Endothelial cell of umbilical vein (primary cell): ENCODE data around the gene MUC13. TPM values are rescaled to one million over a fixed set of nuclear protein-coding genes. Genes with fewer than 3 reads are reported as not detected.

ENCODE experiments used
- BruUV-seq: library from RNA; stranded (reverse); fragments of 400-500 nt; replicated peaks from 2 replicates; lab custom pipeline; 2021; lab: Mats Ljungman, UMichigan
- CTCF ChIA-PET: fragments of 300-600, 350-600 bp; sonication (Branson Sonifier 250); formaldehyde crosslinking; loops from one replicate; lab custom pipeline; 2021; ENCODE audit warnings: antibody characterized with exemption, inconsistent platforms; lab: Charles Lee
- POLR2A ChIA-PET: fragments of 300-600, 350-600 bp; sonication (Branson Sonifier 250); formaldehyde crosslinking; loops from one replicate; lab custom pipeline; 2021; ENCODE audit warnings: antibody characterized with exemption, inconsistent platforms; lab: Charles Lee
- DNase-seq: peaks from one replicate; pipeline ENCODE4 v3.0.0-alpha.2; 2011; ENCODE audit warnings: low read depth, low spot score
- FAIRE-seq: peaks from 2 replicates; lab custom pipeline; 2011; peaks lifted over from hg19 to GRCh38; lab: Jason Lieb, UNC
- H2AFZ ChIP-seq: 2 replicates; pipeline ENCODE4 v1.6.0; 2012; ENCODE audit warnings: low read depth, low read length, control low read depth, inconsistent platforms
- H3K27ac ChIP-seq: 2 replicates; pipeline ENCODE4 v1.5.1; 2011; ENCODE audit warnings: low read depth, mild to moderate bottlenecking, control low read depth, low read length, moderate library complexity; ENCODE audit not compliant: insufficient read depth
- H3K27me3 ChIP-seq, 2 experiments: 2 replicates each; pipeline versions ENCODE4 v1.6.0 to v1.6.1; 2011; ENCODE audit warnings: low read length in 2 of 2, mixed read lengths in 1 of 2; ENCODE audit not compliant: control insufficient read depth in 2 of 2, insufficient read depth in 2 of 2
- H3K36me3 ChIP-seq, 2 experiments: 2 replicates in 1 of 2; 3 replicates in 1 of 2; pipeline ENCODE4 v1.5.1; 2011; ENCODE audit warnings: low read length in 2 of 2, mild to moderate bottlenecking in 1 of 2, moderate library complexity in 1 of 2; ENCODE audit not compliant: control insufficient read depth in 2 of 2, insufficient read depth in 2 of 2; ENCODE audit errors: extremely low read depth in 1 of 2
- H3K4me1 ChIP-seq: 3 replicates; pipeline ENCODE4 v1.5.1; 2011; ENCODE audit warnings: mild to moderate bottlenecking, low read length; ENCODE audit not compliant: control insufficient read depth, insufficient read depth; ENCODE audit errors: extremely low read depth
- H3K4me2 ChIP-seq: 2 replicates; pipeline ENCODE4 v1.6.1; 2011; ENCODE audit warnings: low read length, control low read depth, mixed read lengths; ENCODE audit not compliant: insufficient read depth
- H3K4me3 ChIP-seq, 3 experiments: fragments of 200-600 bp in 1 of 3; sonication (generic), shearing (Covaris generic) in 1 of 3; replicated peaks in 1 of 3; 2 replicates each; pipeline ENCODE4 v1.5.1; 2011 to 2016; ENCODE audit warnings: control low read depth in 3 of 3, low read length in 3 of 3, mild to moderate bottlenecking in 2 of 3, inconsistent platforms in 1 of 3, low read depth in 1 of 3, moderate library complexity in 1 of 3; ENCODE audit not compliant: insufficient read depth in 1 of 3
- H3K79me2 ChIP-seq: 2 replicates; pipeline ENCODE4 v1.6.0; 2012; ENCODE audit warnings: low read length, inconsistent platforms; ENCODE audit not compliant: control insufficient read depth, insufficient read depth
- H3K9ac ChIP-seq: replicated peaks from 2 replicates; pipeline ENCODE3; 2011; ENCODE audit warnings: low read length, control low read depth; ENCODE audit not compliant: insufficient read depth; ENCODE audit errors: extremely low read depth
- H3K9me1 ChIP-seq: replicated peaks from 3 replicates; pipeline ENCODE4 v1.6.0; 2011; ENCODE audit warnings: mild to moderate bottlenecking, low read length; ENCODE audit not compliant: control insufficient read depth, insufficient read depth; ENCODE audit errors: extremely low read depth
- H3K9me3 ChIP-seq: replicated peaks from 2 replicates; pipeline ENCODE4 v1.5.1; 2012; ENCODE audit warnings: low read length, inconsistent platforms; ENCODE audit not compliant: control insufficient read depth, insufficient read depth
- H4K20me1 ChIP-seq: replicated peaks from 2 replicates; pipeline ENCODE3; 2011; ENCODE audit warnings: mild to moderate bottlenecking, low read length; ENCODE audit not compliant: control insufficient read depth, insufficient read depth; ENCODE audit errors: extremely low read depth
- EZH2 ChIP-seq: IDR thresholded peaks from 2 replicates; pipeline ENCODE4 v1.6.1; 2012; ENCODE audit warnings: borderline replicate concordance, low read depth, mild to moderate bottlenecking, moderate library complexity, low read length, inconsistent platforms; ENCODE audit not compliant: severe bottlenecking
- FOS ChIP-seq: IDR thresholded peaks from 2 replicates; pipeline ENCODE4 v1.6.1; 2011; ENCODE audit warnings: mild to moderate bottlenecking, low read length, moderate library complexity, borderline replicate concordance; ENCODE audit not compliant: insufficient read depth
- GATA2 ChIP-seq: IDR thresholded peaks from 2 replicates; pipeline ENCODE4 v1.7.0; 2011; ENCODE audit warnings: low read depth, mild to moderate bottlenecking, moderate library complexity, mixed read lengths, low read length; ENCODE audit not compliant: insufficient read length, insufficient read depth
- JUN ChIP-seq: IDR thresholded peaks from 2 replicates; pipeline ENCODE4 v1.6.1; 2011; ENCODE audit warnings: borderline replicate concordance, low read depth; ENCODE audit not compliant: insufficient read length, insufficient read depth
- MYC ChIP-seq: IDR thresholded peaks from one replicate; pipeline ENCODE4 v1.6.1; 2011; ENCODE audit warnings: mild to moderate bottlenecking, low read depth, low read length
- POLR2A ChIP-seq: IDR thresholded peaks from 2 replicates; pipeline ENCODE4 v1.6.1; 2012; ENCODE audit warnings: low read depth, mild to moderate bottlenecking, control low read depth, low read length
- POLR2AphosphoS5 ChIP-seq: IDR thresholded peaks from 2 replicates; pipeline ENCODE4 v1.6.1; 2012; ENCODE audit warnings: low read depth, mild to moderate bottlenecking, control low read depth, low read length, moderate library complexity; ENCODE audit not compliant: insufficient read depth
- dilution Hi-C: fragments of 300-500 bp; cut with MboI; formaldehyde crosslinking; loops from one replicate; pipeline ENCODE4 v1.15.0; 2019; ENCODE audit warnings: low sequenced_read_pairs; ENCODE audit not compliant: extremely low pct_ligation_motif_present
- intact Hi-C: fragments of 100-400 bp; cut with micrococcal nuclease; formaldehyde crosslinking; loops from one replicate; pipeline ENCODE4 v1.10.0; 2022
- polyA plus RNA-seq, 4 experiments: library from polyadenylated mRNA; depleted of rRNA in 3 of 4; stranded (reverse) in 3 of 4; unstranded in 1 of 4; fragments of >200 nt; gene quantifications; 2 replicates each; pipeline versions ENCODE4 v1.2.1 to v1.2.3, GENCODE V29; 2011 to 2012; ENCODE audit warnings: missing spikeins in 1 of 4
- total RNA-seq: library from RNA; stranded (reverse); gene quantifications from 2 replicates; pipeline ENCODE4 v1.2.3, GENCODE V29; 2021
- TF ChIP-seq, protein P1 (sequence below), 2 donors: IDR thresholded peaks; 1 replicate in 1 of 2; 2 replicates in 1 of 2; pipeline ENCODE4 v1.5.1; 2011; ENCODE audit warnings: low read length in 2 of 2, mild to moderate bottlenecking in 2 of 2, moderate library complexity in 2 of 2, control low read depth in 1 of 2, inconsistent platforms in 1 of 2, low read depth in 1 of 2; ENCODE audit not compliant: insufficient read depth in 1 of 2; ENCODE audit errors: extremely low read depth in 1 of 2
- TF ChIP-seq, protein P2 (sequence below): IDR thresholded peaks from 2 replicates; pipeline ENCODE4 v1.6.1; 2011; ENCODE audit not compliant: insufficient read depth, insufficient read length

Gene MUC13
- total and polyA plus RNA-seq, 2 donors (not counting 3 experiments of a cell fraction or from before 2014, with no cell fraction given) = not detected

DNA sequence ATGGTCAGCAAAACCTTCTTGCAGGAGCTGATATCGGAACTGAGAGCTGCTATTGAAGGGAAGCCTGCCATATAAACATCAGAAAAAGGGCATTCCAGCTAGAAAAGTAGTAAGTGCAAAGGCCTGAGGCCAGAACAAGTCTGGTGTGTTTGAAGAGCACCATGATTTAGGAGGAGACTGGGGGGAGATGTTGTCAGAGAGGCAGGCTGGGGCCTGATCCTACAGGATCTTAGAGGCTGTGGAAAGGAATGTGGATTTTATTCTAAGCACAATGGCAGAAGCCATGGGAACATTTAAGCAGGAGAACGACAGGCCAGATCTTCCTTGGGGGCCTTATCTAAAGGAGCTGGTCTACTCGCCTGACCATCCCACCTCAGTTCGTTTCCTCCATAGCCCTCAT lies 5.1 kb upstream of the MUC13 start:
- ChIA-PET POLR2A (no interaction called here), CTCF (interaction anchor here (0.7 to 2.0 kb wide), 4 partner anchors 11 to 179 kb away, joined by 3 to 9 read pairs (median 4); no protein-coding TSS in a partner anchor)
- Histone ChIP-seq H3K27me3 (peaks cover 1 to 2% of the 10 kb centered on the region in 2 experiments), H3K4me3 (no peak overlapping the region), H3K9me3 (no peaks in the 10 kb centered on the region), H3K9me1 (no peaks in the 10 kb centered on the region), H2AFZ (no peak overlapping the region), H3K79me2 (no peaks in the 10 kb centered on the region), H4K20me1 (no peaks in the 10 kb centered on the region), H3K9ac (no peak overlapping the region), H3K4me1 (no peaks in the 10 kb centered on the region), H3K36me3 (no peaks in the 10 kb centered on the region), H3K27ac (no peak overlapping the region), H3K4me2 (no peak overlapping the region)
- TF ChIP-seq EZH2 (no peak), JUN (no peak), POLR2A (no peak), GATA2 (no peak), FOS (no peak), MYC (no peak), POLR2AphosphoS5 (no peak)
- TF ChIP-seq, protein P1, sequence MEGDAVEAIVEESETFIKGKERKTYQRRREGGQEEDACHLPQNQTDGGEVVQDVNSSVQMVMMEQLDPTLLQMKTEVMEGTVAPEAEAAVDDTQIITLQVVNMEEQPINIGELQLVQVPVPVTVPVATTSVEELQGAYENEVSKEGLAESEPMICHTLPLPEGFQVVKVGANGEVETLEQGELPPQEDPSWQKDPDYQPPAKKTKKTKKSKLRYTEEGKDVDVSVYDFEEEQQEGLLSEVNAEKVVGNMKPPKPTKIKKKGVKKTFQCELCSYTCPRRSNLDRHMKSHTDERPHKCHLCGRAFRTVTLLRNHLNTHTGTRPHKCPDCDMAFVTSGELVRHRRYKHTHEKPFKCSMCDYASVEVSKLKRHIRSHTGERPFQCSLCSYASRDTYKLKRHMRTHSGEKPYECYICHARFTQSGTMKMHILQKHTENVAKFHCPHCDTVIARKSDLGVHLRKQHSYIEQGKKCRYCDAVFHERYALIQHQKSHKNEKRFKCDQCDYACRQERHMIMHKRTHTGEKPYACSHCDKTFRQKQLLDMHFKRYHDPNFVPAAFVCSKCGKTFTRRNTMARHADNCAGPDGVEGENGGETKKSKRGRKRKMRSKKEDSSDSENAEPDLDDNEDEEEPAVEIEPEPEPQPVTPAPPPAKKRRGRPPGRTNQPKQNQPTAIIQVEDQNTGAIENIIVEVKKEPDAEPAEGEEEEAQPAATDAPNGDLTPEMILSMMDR (IDR thresholded peaks at IDR 0.05; ENCODE audit: extremely low read depth in 1 of 2, insufficient read depth in 1 of 2, low read depth in 1 of 2, low read length in 2 of 2) = no peak
- TF ChIP-seq, protein P2, sequence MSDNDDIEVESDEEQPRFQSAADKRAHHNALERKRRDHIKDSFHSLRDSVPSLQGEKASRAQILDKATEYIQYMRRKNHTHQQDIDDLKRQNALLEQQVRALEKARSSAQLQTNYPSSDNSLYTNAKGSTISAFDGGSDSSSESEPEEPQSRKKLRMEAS = no peak
- DNase-seq (no peak), FAIRE-seq (no peak)
- dilution Hi-C loops (no loop called here), intact Hi-C loops (no loop called here)
- no TSS peak for BruUV-seq
